Measurements from ENCODE around the gene IRF2BP2.
A peak's percentile ranks its signal among the peaks of the same experiment; 100 is the strongest.
"Not testable (repeated sequence)": the region's sequence is repeated elsewhere in the genome, so short reads cannot be mapped to it uniquely, and the experiment has no call there.

The IRF2BP2 gene

GRCh38 chr1:234601301-234602017, 8.5 kb downstream of the IRF2BP2 start:
- no peak for DNase-seq (ENCODE audit: low read depth)

GRCh38 chr1:234600418-234601281, 9.3 kb downstream of the IRF2BP2 start:
- DNase-seq (ENCODE audit: low read depth), result no peak

- peak; percentile 67 for DNase-seq (ENCODE audit: low read depth)
These were observed 10.2 kb downstream of the IRF2BP2 start for GRCh38 chr1:234599617-234600417.

GRCh38 chr1:234598974-234599616, 10.9 kb downstream of the IRF2BP2 start:
- DNase-seq (ENCODE audit: low read depth), result no peak

DNA sequence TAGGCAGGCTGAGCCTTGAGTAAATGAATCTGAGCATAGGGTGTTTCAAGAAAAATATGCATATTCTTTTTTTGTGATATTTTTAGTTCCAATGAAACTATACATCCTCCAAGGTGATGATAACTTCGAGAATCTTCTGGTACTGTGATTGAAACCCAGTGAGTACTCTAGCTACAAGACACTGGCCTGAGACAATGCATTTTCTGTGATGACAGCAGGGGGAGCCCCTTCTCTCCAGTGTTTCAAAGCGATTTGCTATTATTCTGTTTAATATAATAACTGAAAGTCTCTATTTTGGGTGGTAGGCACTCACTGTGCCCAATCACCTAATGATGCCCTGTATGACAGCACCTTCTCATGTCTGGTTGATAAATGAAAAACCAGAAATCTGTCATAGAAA, 12.1 kb downstream of the IRF2BP2 start:
- DNase-seq (ENCODE audit: low read depth), result no peak

DNA sequence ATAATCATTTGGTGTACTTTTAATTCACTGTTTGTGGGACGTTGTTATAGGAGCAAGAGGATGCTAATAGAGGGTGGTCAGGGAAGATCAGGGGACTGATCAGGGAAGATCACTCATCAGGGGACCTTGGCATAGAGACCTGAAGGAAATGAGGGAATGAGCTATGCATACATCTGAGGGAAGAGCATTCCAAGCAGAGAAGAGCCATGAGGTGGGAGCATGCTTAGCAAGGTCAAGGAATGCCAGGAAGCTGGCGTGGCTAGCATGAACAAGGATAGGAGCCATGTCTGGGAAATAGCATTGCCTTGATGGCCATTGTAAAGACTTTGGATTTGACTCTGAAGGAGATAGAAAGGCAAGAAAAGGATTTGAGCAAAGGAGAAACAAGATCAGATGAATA, 14.1 kb downstream of the IRF2BP2 start:
- no peak for DNase-seq (ENCODE audit: low read depth)

DNA sequence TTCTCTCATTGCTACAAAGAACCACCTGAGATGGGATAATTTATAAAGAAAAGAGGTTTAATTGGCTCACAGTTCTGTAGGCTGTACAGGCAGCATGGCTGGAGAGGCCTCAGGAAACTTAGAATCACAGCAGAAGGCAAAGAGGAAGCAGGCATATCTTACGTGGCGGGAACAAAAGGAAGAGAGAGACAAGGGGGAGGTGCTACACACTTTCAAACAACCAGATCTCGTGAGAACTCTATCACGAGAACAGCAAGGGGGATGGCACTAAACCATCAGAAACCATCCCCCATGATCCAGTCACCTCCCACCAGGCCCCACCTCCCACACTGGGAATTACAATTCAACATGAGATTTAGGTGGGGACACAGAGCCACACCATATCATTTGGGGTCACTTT, 15.4 kb downstream of the IRF2BP2 start:
- not testable (repeated sequence) for DNase-seq (ENCODE audit: low read depth)

- no peak for DNase-seq (ENCODE audit: low read depth)
These were observed 16.0 kb downstream of the IRF2BP2 start for GRCh38 chr1:234593771-234594504.

- no peak for DNase-seq (ENCODE audit: low read depth)
These were observed 16.9 kb downstream of the IRF2BP2 start for GRCh38 chr1:234593109-234593508.

GRCh38 chr1:234592240-234592639, 17.7 kb downstream of the IRF2BP2 start:
- no peak for DNase-seq (ENCODE audit: low read depth)

DNA sequence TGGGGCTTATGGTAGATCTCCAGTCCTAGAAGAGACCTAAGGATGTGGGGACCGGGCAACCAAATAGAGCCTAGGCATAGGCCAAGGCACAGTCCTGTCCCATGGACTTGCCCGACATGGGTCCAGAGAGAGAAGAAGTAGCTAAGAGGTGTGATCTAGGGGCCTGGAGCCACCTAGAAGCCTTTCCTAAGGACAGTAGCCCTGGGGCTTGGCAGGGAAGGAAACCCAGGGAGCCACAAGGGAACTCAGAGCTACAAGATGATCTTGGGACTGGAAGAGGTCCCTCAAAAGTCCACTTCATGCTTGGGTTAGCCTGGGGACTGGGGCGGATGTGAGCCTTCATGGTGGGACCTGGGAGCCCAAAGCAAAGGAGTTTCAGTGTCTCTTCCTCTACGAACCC, 18.8 kb downstream of the IRF2BP2 start:
- no peak for DNase-seq (ENCODE audit: low read depth)

DNA sequence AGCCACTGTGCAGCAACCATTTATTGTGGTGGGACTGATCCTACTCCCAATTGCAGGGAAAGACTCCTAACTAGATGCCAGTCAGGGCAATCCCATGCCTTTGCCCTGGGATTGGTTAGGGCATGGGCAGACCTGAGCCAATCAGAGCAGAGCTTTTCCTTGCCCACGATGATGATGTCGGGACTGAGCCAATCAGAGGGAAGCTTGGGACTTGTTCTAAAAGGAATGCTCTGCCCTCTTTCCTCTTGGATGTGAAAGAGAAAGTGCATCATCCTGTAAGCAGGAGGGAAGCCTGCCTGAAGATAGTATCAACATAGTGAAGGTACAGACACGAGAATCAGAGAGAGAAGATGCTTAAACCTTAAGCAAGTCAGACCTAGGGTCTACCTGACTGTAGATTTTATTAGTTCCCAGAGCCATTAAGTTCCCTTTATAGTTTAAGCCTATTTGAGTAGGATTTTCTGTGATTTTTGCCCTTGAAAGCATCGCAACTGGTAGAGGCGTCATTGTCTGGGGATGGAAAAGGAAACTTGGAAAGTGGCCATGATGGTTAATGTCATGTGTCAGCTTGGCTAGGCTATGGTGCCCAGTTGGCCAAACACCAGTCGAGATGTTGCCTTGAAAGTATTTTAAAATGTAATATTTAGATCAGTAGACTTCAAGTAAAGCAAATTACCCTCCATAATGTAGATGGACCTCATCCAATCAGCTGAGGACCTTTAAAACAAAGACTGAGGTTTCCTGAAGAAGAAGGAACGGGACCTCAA, 19.9 kb downstream of the IRF2BP2 start:
- no peak for DNase-seq (ENCODE audit: low read depth)

DNA sequence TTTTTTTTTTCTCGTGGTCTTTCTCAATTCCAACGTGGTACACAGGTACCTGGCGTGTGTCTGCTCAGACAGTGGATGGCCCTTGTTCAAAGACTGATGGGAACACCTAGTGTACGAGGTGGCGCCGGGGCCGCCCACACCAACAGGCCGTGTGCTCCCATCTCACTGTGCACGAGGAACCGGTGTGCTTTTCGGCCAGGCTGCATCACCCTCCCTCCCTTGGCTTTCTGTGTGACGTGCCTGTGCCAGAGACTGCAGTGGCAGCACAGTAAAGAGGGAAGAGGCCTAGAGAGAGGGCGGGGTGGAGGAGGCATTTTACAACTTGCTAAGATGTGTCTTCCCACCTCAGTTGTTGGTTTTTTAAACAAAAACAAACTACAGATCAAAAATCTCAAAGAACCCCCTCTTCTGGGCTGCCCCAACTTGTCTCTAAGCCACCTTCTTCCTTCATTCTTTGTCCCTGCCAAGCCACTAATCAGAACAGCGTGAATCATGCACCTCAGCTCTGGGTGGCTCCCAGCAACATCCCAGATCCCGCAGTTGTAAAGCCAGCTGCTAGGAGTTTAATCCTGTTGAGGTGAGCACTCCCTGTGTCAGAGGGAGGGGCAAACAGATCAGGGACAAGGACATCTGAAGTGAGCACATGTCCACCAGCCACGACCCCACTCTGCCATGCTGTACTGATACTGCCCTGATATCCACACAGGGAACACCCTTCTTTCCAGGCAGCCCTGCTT, 20.7 kb downstream of the IRF2BP2 start:
- DNase-seq (ENCODE audit: low read depth), result no peak

DNA sequence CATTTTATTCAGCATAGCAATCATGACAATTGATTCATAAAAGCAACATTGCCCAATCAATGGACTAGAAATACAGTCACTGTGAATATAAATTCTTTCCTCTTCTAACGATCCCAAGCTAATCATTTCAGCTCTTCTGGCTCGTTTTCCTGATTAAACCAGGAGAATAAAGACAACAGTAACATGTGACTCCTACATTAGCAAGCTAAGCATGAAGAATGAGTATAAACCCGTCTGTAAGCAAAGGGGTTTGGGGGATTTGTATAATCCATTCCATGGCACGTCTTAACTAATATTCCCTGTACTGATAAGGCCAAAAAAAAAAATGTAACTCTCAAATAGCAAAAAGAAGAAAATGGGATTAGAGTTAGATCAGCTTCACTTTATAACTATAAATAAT, 21.6 kb downstream of the IRF2BP2 start:
- DNase-seq (ENCODE audit: low read depth), result no peak

DNA sequence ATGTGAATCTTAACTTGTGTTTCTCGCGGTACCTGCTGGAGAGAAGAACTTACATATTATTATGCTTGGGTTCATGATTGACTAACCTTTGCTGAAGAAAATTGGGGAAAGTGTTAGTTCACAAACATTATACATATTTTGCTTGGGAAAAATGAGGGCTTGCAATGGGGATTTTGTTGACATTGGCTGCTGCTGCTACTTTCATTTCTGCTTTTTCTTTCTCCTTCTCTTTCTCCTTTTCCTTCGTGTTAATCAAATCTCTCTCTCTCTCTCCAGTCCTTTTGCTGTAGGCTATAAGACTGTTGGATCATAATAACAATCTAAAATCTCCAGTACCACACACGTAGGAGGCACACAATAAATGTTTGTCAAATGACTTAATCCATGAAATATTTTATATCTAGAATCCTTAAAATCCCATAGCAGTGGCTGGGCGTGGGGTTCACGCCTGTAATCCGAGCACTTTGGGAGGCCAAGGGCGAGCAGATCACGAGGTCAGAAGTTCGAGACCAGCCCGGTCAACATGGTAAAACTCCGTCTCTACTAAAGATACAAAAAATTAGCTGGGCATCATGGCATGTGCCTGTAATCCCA, 23.0 kb downstream of the IRF2BP2 start:
- no peak for DNase-seq (ENCODE audit: low read depth)

- no peak for DNase-seq (ENCODE audit: low read depth)
These were observed 23.7 kb downstream of the IRF2BP2 start for GRCh38 chr1:234586304-234586703.

DNA sequence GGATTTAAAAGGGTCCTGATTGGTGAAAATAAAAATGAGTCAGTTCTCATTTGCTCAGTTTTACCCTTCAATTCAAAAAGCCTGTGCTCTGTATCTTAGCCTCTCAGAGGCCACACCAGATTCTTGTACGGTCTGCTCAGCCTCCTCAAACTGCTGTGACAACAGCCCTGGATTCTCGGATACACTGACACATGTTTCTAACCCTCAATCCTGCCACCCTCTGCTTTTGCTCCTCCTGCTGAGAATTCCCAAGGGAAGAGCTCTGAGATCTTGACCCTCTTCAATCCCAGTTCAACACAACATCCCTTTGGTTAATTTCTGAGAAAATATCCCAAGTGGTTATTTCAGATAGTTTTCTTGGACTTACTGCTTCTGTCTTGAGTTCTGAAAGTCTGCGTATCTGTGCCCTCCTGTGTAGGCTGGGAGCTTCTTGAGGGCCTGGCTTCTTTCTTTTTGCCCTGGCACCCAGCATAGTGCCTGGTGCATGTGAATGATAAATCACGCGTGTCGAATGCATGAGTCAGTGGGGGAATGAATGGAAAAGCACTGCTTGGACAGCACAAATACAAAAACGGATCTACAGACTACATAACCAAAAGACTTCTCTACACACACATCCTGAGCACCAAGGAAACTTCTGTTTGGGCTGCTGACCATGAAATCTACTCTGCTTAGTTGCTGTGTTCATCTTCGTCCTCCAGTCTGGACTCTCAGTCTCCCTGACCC, 24.5 kb downstream of the IRF2BP2 start:
- DNase-seq (ENCODE audit: low read depth), result no peak

DNA sequence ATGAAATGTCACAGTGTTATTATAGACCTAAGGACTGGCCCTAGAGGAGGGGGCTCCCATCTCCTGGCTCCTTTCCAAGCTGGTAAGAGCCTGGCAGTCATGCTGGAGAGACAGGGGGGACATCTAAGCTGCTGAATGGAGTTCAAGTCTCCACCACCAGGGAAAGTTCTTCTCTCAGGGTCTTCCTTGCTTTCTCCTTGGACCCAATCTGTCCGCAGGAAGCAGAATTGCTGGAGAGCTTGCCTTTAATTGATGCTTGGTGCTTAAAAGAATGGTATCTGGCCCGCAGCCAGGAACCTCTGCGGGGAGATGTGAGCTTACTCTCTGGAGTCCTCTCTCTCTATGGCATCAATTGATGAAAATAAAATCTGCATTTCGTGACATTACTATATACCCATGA, 25.1 kb downstream of the IRF2BP2 start:
- no peak for DNase-seq (ENCODE audit: low read depth)

GRCh38 chr1:234584420-234584805, 25.6 kb downstream of the IRF2BP2 start:
- no peak for DNase-seq (ENCODE audit: low read depth)
